Skeletal muscle satellite cell (primary cell): ENCODE data around the gene CENPF. TPM values are rescaled to one million over a fixed set of nuclear protein-coding genes. Genes with fewer than 3 reads are reported as not detected.

Experiments
- H3K27me3 ChIP-seq: 2 replicates; pipeline ENCODE4 v1.7.0; 2013; ENCODE audit warnings: low read length; ENCODE audit not compliant: control insufficient read depth, insufficient read depth
- H3K36me3 ChIP-seq: 2 replicates; pipeline ENCODE4 v1.7.0; 2013; ENCODE audit warnings: mild to moderate bottlenecking, control low read depth, low read length; ENCODE audit not compliant: insufficient read depth
- H3K4me1 ChIP-seq: 2 replicates; pipeline ENCODE4 v1.7.0; 2013; ENCODE audit warnings: low read length; ENCODE audit not compliant: control insufficient read depth, insufficient read depth
- H3K4me2 ChIP-seq: 2 replicates; pipeline ENCODE4 v1.7.0; 2013; ENCODE audit warnings: mild to moderate bottlenecking, low read length
- H3K4me3 ChIP-seq: 2 replicates; pipeline ENCODE4 v1.7.0; 2013; ENCODE audit warnings: low read length
- H3K9ac ChIP-seq: 2 replicates; pipeline ENCODE4 v1.7.0; 2013; ENCODE audit warnings: mild to moderate bottlenecking, low read depth, low read length, moderate library complexity
- H3K9me3 ChIP-seq: replicated peaks from 2 replicates; pipeline ENCODE4 v1.7.0; 2013; ENCODE audit warnings: mild to moderate bottlenecking, control low read depth, low read length
- total RNA-seq: library from RNA; depleted of rRNA; stranded (reverse); fragments of >200 nt; gene quantifications from 2 replicates; pipeline ENCODE4 v1.2.3, GENCODE V29; 2012; rRNA removed

Gene CENPF
- 18.8 and 21.2 TPM in 2 replicates for total RNA-seq

- H3K27me3 ChIP-seq: no peaks in the 10 kb centered on the region
- H3K9me3 ChIP-seq: no peaks in the 10 kb centered on the region
- peak within 1 kb of the TSS; percentile 87 for H3K9ac ChIP-seq
- peak within 1 kb of the TSS; percentile 89 for H3K4me2 ChIP-seq
- no peaks in the 10 kb centered on the region for H3K36me3 ChIP-seq
- H3K4me3 ChIP-seq: peak within 1 kb of the TSS; percentile 74
- peaks cover 15% of the 10 kb centered on the region for H3K4me1 ChIP-seq
Observed at GRCh38 chr1:214602764-214603657, at the start of gene CENPF. CENPF (plus strand) TSS chr1:214603195; CDS start chr1:214613755, 10,560 bp downstream.

DNA sequence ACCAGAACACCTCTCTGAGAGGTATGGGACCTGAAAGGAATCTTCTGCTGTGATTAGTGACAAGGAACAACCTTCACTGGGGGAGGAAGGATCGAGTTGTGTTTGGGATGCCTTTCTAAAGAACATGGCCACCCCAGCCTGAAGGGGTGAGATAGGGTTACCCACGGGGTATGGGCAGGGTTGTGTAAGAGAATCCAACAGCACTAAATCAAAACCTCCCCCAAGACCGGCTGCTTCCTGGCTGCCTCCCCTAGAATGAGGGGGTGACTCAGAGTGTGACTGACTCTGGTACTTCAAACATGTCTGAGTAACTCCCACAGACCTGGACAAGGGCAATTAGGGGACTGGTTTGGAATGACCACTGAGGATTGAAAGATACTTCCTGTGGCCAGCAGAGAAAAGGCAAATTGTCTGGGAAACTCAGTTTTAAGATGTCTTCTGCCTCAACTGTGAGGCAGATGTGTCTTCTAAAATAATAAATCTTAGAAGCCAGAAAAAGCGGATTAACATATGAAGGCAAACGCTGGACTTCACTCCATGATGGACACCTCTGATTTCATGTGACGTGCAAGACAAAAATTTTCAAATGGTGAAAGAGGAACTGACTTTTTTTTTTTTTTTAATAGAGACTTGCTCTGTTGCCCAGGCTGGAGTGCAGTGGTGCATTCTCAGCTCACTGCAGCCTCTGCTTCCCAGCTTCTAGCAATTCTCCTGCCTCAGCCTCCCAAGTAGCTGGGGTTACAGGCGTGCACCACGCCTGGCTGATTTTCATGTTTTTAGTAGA, 44.9 kb upstream of the CENPF start:
- peak overlapping the region; percentile 51 for H3K4me2 ChIP-seq
- no peaks in the 10 kb centered on the region for H3K9me3 ChIP-seq
- H3K36me3 ChIP-seq: no peaks in the 10 kb centered on the region
- peaks cover 21% of the 10 kb centered on the region for H3K4me1 ChIP-seq
- H3K9ac ChIP-seq: peak overlapping the region; percentile 37
- H3K27me3 ChIP-seq: no peaks in the 10 kb centered on the region
- H3K4me3 ChIP-seq: no peak overlapping the region

DNA sequence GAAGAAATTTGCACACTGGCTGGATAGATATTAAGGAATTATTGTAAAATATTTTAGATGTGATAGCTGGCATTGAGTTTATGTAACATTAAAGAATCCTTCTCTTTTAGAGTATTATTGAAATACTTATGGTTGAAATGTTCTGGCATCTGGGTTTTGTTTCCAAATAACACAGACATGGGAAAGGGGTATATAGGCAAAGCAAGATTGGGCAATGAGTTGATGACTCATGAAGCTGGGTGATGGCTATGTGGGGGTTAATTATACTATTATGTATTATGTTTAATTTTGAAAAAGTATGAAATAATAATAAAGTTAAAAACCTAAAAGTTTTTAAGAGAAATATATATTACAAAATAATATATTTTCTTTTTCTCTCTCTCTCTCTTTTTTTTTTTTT, 39.1 kb upstream of the CENPF start:
- Histone ChIP-seq H3K4me1 (peaks cover 50% of the 10 kb centered on the region), H3K9ac (no peak overlapping the region), H3K9me3 (no peaks in the 10 kb centered on the region), H3K4me3 (no peak overlapping the region), H3K27me3 (no peaks in the 10 kb centered on the region), H3K4me2 (no peak overlapping the region), H3K36me3 (no peaks in the 10 kb centered on the region)

GRCh38 chr1:214565310-214565709, 37.7 kb upstream of the CENPF start:
- no peak overlapping the region for H3K9ac ChIP-seq
- H3K4me1 ChIP-seq: peaks cover 57% of the 10 kb centered on the region
- H3K4me3 ChIP-seq: no peak overlapping the region
- H3K27me3 ChIP-seq: no peaks in the 10 kb centered on the region
- H3K4me2 ChIP-seq: no peak overlapping the region
- H3K36me3 ChIP-seq: no peaks in the 10 kb centered on the region
- H3K9me3 ChIP-seq: no peaks in the 10 kb centered on the region

DNA sequence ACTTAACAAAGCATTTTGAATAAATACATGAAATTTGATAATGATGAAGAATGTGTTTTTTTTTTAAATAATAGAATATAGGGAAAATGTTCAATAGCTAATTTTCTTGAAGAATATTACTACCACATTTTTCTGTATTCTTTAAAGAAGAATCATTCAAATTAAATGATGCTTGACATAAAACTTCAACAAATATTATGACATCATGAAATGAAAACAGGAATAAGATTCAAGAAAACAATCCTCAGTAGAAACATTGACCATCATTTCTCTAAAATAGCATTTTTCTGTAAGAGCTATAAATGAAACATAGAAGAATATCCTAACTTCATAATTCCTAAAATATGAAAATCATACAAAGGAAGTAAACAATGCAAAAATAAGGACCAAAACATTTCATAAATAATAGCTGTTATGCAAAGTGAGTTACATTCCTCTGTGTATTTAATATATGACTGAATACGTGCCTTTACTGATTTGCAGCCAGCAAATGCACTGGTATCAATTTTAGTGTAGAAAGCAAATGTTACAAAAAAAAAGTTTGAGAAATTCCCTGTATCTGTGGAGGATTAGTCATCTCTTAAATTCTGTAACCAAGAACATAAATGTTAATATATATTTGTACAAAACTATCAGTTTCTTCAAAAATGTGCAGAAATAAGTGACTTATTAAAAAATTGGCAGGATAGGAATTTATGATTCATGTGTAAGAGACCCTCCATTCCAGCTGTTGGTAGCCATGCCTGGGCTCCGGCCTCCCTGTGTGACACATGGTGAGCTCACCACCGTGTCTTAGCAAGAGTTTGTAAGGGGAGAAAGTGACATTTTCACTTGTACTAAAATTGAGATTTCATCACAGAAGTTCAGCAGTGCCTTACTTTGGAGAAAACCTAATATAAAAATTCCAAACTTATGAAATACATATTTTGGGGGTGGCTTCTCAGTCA, 36.6 kb upstream of the CENPF start:
- peak overlapping the region; percentile 27 for H3K9ac ChIP-seq
- no peaks in the 10 kb centered on the region for H3K9me3 ChIP-seq
- H3K36me3 ChIP-seq: no peaks in the 10 kb centered on the region
- H3K27me3 ChIP-seq: no peaks in the 10 kb centered on the region
- peaks cover 68% of the 10 kb centered on the region for H3K4me1 ChIP-seq
- peak overlapping the region; percentile 6 for H3K4me3 ChIP-seq
- H3K4me2 ChIP-seq: peak overlapping the region; percentile 53

- peak overlapping the region; percentile 36 for H3K4me2 ChIP-seq
- H3K36me3 ChIP-seq: no peaks in the 10 kb centered on the region
- no peaks in the 10 kb centered on the region for H3K27me3 ChIP-seq
- H3K4me3 ChIP-seq: no peak overlapping the region
- peaks cover 68% of the 10 kb centered on the region for H3K4me1 ChIP-seq
- no peaks in the 10 kb centered on the region for H3K9me3 ChIP-seq
- H3K9ac ChIP-seq: peak overlapping the region; percentile 26
Observed at GRCh38 chr1:214567481-214567980, 35.5 kb upstream of the CENPF start.

DNA sequence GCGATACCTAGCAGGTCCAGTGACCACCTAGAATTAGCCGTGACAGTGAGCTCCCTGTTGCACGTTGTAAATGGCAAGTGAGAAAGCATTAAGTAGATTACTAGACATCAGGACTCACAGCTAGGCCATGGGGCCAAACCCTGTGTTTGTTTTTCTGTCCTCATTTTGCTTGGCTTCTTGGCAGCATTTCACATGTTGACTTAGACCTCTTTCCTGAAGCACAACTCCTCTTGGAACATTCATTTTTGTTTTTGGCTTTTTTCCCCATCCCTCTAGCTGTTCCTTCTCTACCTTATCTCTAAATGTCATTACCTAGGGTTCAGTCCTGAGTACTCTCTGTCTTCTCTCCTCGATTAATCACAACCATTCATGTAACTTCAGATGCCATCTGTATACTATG, 34.7 kb upstream of the CENPF start:
- no peak overlapping the region for H3K9ac ChIP-seq
- peak overlapping the region; percentile 43 for H3K4me3 ChIP-seq
- H3K9me3 ChIP-seq: no peaks in the 10 kb centered on the region
- H3K36me3 ChIP-seq: no peaks in the 10 kb centered on the region
- H3K4me1 ChIP-seq: peaks cover 75% of the 10 kb centered on the region
- H3K27me3 ChIP-seq: no peaks in the 10 kb centered on the region
- peak overlapping the region; percentile 65 for H3K4me2 ChIP-seq

DNA sequence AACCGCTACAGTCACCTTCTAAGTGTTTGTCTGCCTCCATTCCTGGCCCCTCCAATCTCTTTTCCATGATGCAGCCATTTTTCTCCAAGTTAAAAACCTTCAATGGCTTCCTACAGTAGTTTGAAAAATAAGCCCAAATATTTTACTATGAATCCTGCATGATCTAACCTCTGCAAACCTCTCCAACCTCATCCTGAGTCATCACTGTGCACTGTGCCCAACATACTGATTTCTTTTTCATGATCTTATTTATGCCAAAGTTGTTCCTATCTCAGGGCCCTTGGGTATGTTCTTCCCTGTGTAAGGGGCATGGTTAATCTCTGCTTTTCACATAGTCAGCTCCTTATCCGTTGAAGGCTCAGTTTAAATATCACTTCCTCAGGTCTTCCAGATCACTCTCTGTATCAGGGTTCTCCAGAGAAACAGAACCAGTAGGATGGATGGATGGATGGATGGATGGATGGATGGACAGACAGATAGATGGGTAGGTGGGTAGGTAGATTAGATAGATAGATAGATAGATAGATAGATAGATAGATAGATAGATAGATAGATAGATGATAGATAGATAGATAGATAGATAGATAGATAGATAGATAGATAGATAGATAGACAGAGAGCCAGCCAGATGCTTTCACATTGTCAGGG, 33.5 kb upstream of the CENPF start:
- Histone ChIP-seq H3K4me3 (no peak overlapping the region), H3K9me3 (no peaks in the 10 kb centered on the region), H3K9ac (no peak overlapping the region), H3K4me2 (peak overlapping the region; percentile 57), H3K36me3 (no peaks in the 10 kb centered on the region), H3K27me3 (no peaks in the 10 kb centered on the region), H3K4me1 (peaks cover 80% of the 10 kb centered on the region)

DNA sequence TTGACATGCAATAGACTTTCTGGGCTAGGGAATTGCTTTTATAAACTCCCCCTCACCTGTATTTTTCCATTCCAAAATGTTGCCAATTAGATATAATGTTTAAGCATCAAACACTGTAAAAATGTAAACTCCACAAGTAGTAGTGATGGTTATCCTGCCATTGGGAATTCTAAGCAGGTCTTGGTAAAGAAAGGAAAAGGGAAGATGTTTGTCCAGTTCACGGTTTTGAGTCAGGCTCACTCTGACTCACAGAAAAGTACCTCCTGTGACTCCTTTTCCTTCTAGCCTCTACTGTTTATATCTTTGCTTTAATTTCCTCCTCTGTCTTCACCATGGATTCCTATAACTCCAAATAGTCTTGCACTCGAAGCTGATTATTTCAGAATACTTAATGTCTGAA, 32.6 kb upstream of the CENPF start:
- Histone ChIP-seq H3K27me3 (no peaks in the 10 kb centered on the region), H3K4me2 (peak overlapping the region; percentile 48), H3K9me3 (no peaks in the 10 kb centered on the region), H3K9ac (no peak overlapping the region), H3K4me1 (peaks cover 80% of the 10 kb centered on the region), H3K36me3 (no peaks in the 10 kb centered on the region), H3K4me3 (peak overlapping the region; percentile 22)

GRCh38 chr1:214571281-214571680, 31.7 kb upstream of the CENPF start:
- Histone ChIP-seq H3K36me3 (no peaks in the 10 kb centered on the region), H3K4me1 (peaks cover 72% of the 10 kb centered on the region), H3K4me3 (no peak overlapping the region), H3K27me3 (no peaks in the 10 kb centered on the region), H3K9me3 (peaks cover 6% of the 10 kb centered on the region), H3K9ac (no peak overlapping the region), H3K4me2 (no peak overlapping the region)
